WTC11 (cell line): ENCODE results near the gene SELENOH.

Experiments
- ATF6 ChIP-seq: sonication (generic); formaldehyde crosslinking; IDR thresholded peaks from 2 replicates; pipeline ENCODE4 v1.8.1; 2023; ENCODE audit warnings: mild to moderate bottlenecking, missing genetic modification reagents
- CTCF ChIP-seq: fragments of 200-600 bp; IDR thresholded peaks from 2 replicates; pipeline ENCODE4 v1.8.0; 2022; ENCODE audit warnings: antibody characterized with exemption

GRCh38 chr11:57704932-57705331 lies 36.4 kb upstream of the SELENOH start:
- TF ChIP-seq CTCF: no peak
- no peak for TF ChIP-seq ATF6 (CRISPR knock-in tag)
